ENCODE results near the gene C1QL3.

The C1QL3 gene

GRCh38 chr10:16521311-16522016, at the start of gene C1QL3:
Gene C1QL3 (minus strand): TSS chr10:16521879. CDS start chr10:16521065, 814 bp downstream.
- in situ Hi-C loops (cut with HindIII; ENCODE audit: low sequenced_read_pairs) = no loop called here

DNA sequence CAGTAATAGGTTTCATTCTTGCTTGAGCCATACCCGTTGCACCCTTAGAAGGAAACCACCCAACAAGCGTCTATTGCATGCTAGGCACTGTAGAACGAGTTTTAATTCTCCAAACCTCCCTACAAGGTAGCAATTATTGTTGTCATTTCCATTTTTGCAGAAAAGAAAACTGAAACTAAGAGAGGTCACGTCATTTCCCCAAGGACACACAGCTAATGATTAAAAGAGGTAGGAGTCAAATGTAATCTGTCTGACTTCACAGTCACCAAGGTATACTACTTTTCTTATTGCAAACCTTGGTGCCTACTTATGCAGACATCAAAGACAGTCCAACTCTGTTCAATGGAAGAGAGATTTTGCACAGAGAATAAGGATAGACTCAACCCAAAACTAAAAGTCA, 49.1 kb upstream of the C1QL3 start:
- in situ Hi-C loops (cut with HindIII; ENCODE audit: low sequenced_read_pairs) = no loop called here

DNA sequence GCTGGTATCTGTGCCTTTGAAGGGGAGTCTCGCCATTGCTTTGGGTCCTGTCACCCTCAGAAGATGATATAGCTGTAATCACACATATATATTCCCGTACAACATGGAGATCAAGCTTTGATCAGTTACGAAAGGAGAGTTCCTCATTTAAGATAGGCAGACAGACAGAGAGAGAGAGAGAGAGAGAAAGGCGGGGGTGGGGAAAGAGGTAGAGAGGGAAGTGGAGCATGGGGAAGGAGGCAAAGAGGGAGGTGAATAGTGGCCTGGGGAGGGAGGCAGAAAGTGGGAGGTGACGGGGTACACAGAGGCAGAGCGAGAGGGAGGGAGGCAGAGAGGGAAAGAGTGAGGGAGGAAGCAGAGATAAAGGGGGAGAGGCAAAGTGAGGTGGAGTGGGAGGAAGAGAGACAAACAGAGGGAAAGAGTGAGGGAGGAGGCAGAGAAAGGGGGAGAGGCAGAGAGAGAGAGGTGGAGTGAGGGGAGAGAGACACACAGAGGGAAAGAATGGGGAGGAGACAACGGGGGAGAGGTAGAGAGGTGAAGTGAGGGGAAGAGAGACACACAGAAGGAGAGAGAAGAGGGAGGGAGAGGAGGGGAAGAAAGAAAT, 44.6 kb upstream of the C1QL3 start:
- in situ Hi-C loops (cut with HindIII; ENCODE audit: low sequenced_read_pairs) = no loop called here

DNA sequence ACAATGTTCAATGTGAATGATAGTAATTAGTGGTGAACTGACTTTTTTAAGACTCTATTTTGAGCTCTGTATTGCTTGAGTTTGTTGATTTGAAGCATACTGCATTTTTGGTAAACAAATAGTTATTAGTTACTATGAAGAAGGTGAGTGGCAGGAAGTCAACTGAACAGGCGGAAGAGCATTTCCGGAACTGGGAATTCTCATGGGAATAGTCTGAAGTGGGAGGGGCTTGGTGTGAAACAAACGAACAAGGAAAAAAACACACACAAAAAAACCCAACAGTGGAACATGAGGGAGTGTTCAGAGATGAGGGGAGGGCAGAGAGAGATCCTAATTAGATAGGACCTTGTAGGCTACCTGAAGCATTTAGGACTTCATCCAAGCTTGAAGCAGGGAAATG, 43.9 kb upstream of the C1QL3 start:
- in situ Hi-C loops (cut with HindIII; ENCODE audit: low sequenced_read_pairs) = no loop called here

GRCh38 chr10:16562891-16563290, 41.2 kb upstream of the C1QL3 start:
- in situ Hi-C loops (cut with HindIII; ENCODE audit: low sequenced_read_pairs) = no loop called here

DNA sequence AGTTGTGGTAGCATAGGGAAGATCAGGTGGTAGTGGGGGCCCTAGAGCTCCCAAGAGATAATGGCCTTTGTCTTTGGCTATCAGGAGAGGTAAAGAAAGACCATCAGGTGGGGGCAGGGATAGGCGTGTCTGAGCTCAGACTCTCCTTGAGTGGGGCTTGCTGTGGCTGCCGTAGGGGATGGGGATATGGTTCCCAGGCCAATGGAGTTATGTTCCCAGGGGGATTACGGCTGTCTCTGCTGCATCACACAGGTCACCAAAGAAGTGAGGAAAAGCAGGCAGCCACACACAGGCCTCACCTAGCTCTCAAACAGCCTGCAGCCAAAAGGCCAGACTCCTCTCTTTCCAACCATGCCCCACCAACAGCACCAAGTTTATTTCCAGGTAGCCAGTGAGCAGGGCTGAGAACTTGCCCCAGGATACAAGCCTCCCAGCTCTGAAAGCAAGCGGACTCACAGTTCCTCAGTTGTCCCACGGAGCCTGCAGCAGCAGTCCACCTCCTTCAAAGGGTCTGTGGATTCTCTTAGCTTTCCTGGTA, 37.6 kb upstream of the C1QL3 start:
- in situ Hi-C loops (cut with HindIII; ENCODE audit: low sequenced_read_pairs) = no loop called here

DNA sequence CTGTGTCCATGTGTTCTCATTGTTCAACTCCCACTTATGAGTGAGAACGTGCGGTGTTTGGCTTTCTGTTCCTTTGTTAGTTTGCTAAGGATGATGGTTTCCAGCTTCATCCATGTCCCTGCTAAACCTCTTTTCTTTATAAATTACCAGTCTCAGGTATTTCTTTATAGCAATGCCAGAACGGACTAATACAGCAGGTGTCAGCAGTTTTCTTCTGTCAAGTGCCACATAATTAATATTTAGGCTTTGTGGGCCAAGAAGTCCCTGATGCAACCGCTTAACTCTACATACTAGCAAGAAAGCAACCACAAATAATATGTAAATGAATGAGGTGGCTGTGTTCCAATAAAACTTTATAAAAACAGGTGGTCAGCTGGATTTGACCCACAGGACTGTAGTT, 26.3 kb upstream of the C1QL3 start:
- in situ Hi-C loops (cut with HindIII; ENCODE audit: low sequenced_read_pairs) = no loop called here

DNA sequence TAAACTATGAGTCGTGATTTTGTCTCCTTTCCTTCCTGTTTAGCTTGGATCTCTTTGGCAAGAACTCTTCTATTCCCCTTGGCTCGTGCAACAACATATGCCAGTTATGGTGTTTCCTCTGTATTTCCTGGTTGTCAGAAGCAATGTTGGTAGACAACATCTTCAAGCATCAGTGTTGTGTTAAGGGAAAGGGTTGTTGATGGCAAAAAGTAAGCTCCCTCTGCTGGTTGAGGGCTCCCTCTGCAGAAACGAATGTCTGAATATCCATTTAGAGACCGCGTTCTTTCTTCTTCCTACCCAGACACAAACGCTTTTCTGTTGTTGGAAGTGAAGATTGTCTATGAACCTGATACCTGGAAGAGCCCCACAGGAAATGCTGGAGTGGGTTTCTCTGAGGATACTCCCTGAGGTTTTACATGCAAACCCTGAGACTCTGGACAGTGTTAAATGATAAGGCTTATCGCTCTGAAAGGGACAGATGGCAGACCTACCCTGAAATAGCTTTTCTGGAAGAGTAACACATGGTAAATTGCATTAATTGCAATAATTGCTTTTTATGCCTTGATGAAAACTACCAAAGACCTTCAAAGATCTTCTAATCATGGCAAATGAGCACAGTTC, 23.5 kb upstream of the C1QL3 start:
- in situ Hi-C loops (cut with HindIII; ENCODE audit: low sequenced_read_pairs) = no loop called here

GRCh38 chr10:16544591-16544990, 22.9 kb upstream of the C1QL3 start:
- in situ Hi-C loops (cut with HindIII; ENCODE audit: low sequenced_read_pairs) = no loop called here

DNA sequence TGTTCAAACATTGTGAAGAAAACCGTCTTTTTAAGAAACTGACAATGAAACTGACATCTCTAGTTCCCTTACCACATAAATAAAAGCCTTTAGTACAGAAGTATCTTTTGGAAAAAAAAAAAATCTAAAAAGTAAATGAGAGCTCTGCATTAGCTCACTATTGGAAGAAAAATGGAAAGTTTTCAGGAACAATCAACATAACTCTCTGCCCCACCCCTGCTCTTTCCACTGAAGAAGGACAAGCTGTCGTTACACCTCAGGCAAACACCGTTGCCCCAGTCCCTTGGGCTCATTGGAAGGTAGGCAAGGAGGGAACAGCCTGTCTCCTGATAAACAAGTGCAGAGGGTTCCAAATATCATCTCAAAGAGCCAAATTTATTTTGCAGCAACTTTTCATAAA, 22.4 kb upstream of the C1QL3 start:
- in situ Hi-C loops (cut with HindIII; ENCODE audit: low sequenced_read_pairs) = no loop called here

DNA sequence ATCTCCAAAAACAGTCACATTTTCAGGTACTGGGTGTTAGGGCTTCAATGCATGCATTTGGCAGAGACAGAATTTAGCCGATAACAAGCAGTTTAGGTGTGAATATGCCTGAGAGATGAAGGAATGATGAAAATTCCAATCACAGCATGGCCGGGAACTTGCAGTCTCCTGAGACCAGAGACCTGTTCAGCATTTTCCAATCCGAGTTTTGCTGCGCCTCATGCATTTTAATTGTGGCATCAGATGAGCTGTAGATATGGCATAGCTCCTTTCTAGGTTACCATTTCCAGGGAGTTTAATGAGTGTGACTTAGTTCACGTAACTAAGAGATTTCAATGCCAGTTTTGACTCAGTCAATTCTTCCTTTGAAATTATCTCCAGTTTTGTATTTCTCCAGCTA, 14.5 kb upstream of the C1QL3 start:
- in situ Hi-C loops (cut with HindIII; ENCODE audit: low sequenced_read_pairs) = no loop called here

DNA sequence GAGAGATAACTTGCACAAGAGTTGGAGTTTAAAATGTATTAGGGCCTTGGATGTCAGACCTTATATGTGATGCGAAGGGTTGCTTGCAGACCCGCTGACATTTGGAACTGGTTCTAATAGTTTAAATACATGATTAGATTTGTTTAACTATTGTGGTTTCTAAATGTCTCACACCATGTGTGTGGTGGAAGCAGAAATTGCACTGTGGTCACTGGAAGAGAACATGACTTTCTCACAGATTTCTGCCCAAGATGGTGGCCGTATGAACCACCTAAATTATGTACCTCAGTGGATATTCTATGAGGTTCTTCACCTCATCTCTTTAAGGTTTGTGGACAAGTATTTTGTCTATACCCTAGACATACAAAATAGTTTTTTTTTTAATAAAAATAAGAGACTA, 8.2 kb upstream of the C1QL3 start:
- in situ Hi-C loops (cut with HindIII; ENCODE audit: low sequenced_read_pairs) = no loop called here

DNA sequence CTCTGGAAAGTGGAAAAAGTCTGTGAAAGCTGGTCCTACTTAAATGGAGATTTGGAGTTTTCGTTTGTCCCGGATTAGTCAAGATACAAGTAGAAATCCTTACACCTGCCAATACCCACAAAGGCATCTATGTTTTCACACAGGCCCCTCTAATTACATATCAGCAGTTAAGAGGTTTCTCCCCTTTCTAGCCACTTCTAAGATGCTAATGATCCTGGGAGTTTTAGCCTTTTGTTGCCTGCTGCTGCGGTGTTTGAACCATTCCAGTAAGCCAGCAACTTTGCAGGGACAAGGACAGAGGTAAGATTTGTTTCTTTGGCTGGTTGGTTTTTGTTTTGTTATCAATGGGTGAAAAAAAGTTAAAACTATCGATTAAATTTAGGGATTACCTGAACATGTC, 5.8 kb upstream of the C1QL3 start:
- in situ Hi-C loops (cut with HindIII; ENCODE audit: low sequenced_read_pairs) = no loop called here

DNA sequence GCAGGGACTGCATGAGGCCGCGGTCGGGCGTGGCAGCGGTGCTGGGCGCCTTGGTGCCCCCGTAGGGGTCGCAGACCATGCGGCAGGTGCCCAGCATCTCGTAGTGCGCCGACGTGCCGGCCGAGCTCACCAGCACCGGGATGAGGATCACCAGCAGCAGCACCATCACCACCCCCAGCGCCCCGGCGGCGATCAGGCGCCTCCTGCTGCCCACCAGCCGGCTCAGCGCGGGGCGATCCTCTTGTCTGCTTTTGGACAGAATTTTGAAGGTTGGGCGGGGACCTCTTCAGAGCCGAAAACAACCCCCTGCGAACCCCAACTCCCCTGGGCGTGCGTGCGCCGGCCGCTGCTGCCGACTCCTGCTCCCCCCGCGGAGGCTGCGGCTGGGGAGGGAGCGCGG, 779 bp downstream of the C1QL3 start:
- in situ Hi-C loops (cut with HindIII; ENCODE audit: low sequenced_read_pairs) = no loop called here

DNA sequence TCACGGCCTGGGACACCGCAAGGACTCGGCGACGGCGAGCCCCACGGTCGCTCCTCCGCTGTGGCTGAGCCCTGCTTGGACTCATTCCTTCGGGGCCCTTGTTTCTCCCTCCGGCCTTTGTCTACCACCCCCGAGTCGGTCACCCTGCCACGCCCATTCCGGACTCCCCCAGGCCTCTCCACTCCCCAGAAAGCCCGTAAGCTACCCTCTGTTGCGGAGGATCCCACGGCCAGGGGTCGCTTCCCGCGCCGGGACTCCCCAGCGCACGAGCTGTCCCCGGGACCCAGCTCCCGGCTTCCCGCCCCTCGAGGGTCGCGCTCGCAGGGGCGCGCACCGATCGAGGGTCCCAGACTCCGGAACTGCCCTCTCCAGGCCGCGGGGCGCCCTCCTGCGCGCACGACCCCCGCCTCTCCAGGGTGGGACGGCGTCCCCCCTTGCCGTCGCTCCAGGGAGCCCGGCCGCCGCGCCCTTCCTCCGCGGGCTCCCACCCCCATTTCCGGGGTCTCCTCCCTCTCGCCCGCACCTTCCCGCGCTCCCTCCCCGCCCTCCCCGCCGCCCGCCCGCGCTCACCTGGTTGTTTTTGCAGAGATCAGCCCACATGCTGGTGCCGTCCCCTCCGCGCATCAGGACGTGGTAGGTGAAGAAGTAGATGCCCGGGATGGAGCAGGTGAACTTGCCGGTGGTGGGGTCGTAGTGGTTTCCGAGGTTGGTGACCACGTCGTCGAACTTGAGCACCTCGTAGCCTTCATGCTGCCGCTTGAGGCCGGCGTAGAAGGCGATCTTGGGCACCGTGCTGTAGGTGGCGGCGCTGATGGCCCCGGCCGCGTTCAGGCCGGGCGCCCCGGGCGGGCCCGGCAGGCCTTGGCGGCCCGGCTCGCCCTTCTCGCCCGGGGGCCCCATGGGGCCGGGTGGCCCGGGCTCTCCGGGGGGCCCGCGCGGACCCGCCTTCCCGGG, 1.5 kb downstream of the C1QL3 start:
- in situ Hi-C loops (cut with HindIII; ENCODE audit: low sequenced_read_pairs) = no loop called here

DNA sequence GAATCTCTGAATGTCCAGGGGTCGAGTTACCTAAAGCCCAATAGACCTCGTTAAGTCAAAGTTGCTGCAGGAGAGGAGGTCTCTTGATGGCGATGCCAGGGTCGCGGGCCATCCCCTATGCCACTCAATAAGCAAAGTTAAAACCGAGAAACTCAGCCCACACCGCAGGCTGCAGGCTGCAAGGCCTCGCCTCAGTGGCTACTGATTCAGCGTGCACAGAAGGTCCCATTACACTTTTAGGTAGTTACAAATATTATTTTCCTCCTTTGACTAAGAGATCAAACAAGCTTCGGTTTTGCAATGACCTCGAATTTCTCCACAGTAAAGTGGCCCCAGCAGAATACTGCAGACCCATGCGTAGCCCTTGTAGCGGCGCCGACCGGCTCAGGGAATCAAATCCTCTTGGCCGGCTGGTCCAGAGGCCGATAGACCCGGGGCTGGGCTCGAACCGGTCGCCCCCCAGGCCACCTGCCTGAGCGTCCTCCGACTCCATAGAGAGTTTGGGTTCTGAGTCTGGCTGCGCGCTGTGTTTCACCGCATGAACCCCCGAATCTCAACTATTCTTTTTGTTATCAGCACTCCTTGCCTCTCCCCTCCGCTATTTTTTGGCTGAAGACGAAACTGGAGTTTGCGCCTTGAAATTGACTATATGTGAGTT, 2.3 kb downstream of the C1QL3 start:
- in situ Hi-C loops (cut with HindIII; ENCODE audit: low sequenced_read_pairs) = no loop called here

DNA sequence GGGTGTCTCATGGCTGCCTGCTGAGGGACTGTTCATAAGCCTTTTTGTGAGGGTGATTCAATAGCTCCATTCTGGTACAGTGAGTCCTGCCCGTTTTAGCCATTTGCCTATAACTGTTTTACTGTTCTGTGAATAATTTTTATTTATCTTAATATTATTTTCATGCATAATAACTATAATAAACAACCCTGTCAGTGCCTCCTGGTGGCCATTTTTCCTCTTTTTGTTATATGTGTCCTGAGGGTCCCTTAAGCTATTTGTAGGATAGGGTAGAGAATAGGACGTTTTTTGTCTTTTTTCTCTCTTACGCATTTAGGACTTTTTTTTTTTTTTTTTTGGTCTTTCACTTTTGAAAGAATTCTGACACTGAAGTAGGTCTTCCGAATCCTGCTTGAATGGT, 2.9 kb downstream of the C1QL3 start:
- in situ Hi-C loops (cut with HindIII; ENCODE audit: low sequenced_read_pairs) = no loop called here

GRCh38 chr10:16510843-16511242, 10.8 kb downstream of the C1QL3 start:
- in situ Hi-C loops (cut with HindIII; ENCODE audit: low sequenced_read_pairs) = no loop called here

DNA sequence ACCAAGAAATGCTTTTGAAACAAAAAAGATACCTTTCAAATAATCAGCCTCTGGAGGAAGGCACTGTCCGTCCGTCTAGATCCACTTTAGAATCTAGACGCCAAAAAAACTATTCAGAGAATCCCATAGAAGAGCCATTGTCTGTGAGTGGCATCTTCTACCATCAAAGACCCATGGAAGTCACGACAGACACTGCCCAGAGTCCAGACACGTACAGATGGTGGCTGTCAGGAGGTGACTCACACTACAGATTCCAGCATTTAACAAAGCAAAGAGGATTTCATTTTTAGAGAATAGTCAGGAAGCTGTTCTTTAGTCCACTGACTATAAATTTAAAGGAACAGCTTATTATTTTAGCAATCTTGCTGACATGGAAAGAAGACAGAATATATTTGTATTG, 11.7 kb downstream of the C1QL3 start:
- in situ Hi-C loops (cut with HindIII; ENCODE audit: low sequenced_read_pairs) = no loop called here

GRCh38 chr10:16505161-16505560, 16.5 kb downstream of the C1QL3 start:
- in situ Hi-C loops (cut with HindIII; ENCODE audit: low sequenced_read_pairs) = no loop called here

DNA sequence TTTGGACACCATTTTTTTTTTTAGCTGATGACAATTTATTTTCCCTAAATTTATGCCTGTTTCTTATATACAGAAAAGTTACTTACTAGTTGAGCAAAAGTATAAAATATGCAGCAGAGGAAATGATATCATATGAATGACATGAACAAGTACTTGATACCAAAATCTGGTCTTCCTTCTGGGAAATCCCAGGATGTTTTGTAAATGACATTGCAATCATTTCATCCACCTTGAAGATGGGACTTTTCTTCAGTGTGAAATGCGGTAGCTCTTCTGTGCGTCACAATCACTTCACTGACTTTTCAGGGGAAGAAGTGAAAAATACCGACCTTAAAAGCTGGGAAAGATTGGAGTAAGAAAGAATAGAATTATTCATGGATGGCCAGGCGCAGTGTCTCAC, 23.8 kb downstream of the C1QL3 start:
- in situ Hi-C loops (cut with HindIII; ENCODE audit: low sequenced_read_pairs) = no loop called here
